PC-3 (cell line): Measurements from ENCODE around the gene ZC3H12A.

Experiments used
- CTCF ChIP-seq: fragments of 300-600 bp; sonication (generic); conservative IDR thresholded peaks from 2 replicates; pipeline ENCODE4 v1.5.1; 2017; ENCODE audit warnings: antibody characterized with exemption, low read depth, mild to moderate bottlenecking, low read length
- EZH2 ChIP-seq: fragments of 300-600 bp; sonication (generic); IDR thresholded peaks from one replicate; pipeline ENCODE4 v1.6.1; 2017; ENCODE audit warnings: antibody characterized with exemption, mild to moderate bottlenecking, low read length; ENCODE audit not compliant: unreplicated experiment

GRCh38 chr1:37448691-37449417 lies 25.5 kb upstream of the ZC3H12A start:
- TF ChIP-seq CTCF = no peak
- TF ChIP-seq EZH2 = no peak
